Measurements from ENCODE around the gene GPRC5C. TPM values are rescaled to one million over a fixed set of nuclear protein-coding genes. Genes with fewer than 3 reads are reported as not detected.

The GPRC5C gene
- total and polyA plus RNA-seq, 2 of the 13 experiments (the other 11 are each of a cell fraction or from before 2014, with no cell fraction given): 85.6 to 300 TPM

DNA sequence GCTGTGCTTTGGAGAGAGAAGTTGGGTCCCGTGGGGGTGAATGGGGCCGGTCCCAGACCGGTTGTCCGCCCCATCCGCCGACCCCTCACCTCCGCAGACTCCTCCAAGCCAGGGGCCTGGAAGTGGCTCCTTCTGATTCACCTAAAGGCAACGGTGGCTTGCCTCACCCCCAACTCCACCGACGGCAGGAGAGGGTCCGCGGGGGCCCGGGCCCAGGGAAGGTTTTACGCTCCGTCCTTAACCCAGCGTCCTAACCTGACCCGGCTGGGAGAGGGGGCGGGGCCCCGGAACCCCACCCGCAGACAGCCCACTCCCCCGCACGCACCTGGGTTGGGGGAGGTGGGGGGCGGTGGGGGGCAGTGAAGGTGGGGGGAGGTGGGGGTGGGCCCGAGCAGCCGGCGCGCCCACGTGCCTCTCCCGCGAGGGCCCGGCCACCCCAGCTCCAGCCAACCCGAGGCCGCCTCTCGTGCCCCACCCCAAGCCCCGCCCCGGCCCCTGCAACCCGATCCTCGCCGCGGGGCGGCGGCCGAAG is 21.8 kb downstream of the GPRC5C start (continued):
- TF ChIP-seq ZNF232 (CRISPR knock-in tag; IDR thresholded peaks at IDR 0.05; ENCODE audit: borderline replicate concordance) (no peak), ZNF879 (CRISPR knock-in tag; IDR thresholded peaks at IDR 0.05) (0 out of 2 replicates have a peak, but pooled peaks have one; percentile 27), HNRNPK (IDR thresholded peaks at IDR 0.05; ENCODE audit: low read depth, low read length, poor library complexity, severe bottlenecking) (peak; percentile 93), ZNF44 (CRISPR knock-in tag; IDR thresholded peaks at IDR 0.05) (no peak), ZNF557 (CRISPR knock-in tag; IDR thresholded peaks at IDR 0.05) (no peak), AGO1 (IDR thresholded peaks at IDR 0.05; ENCODE audit: low read depth, low read length, poor library complexity, severe bottlenecking) (peak; percentile 49), MXI1 (IDR thresholded peaks at IDR 0.05; ENCODE audit: borderline replicate concordance, low read depth, low read length) (0 out of 3 replicates have a peak, but pooled peaks have one; percentile 63), HES4 (CRISPR knock-in tag; IDR thresholded peaks at IDR 0.05; ENCODE audit: borderline replicate concordance) (no peak), ZSCAN9 (CRISPR knock-in tag; IDR thresholded peaks at IDR 0.05; ENCODE audit: borderline replicate concordance) (no peak), ZNF296 (CRISPR knock-in tag; conservative IDR thresholded peaks at IDR 0.05) (no peak), ZNF343 (CRISPR knock-in tag; IDR thresholded peaks at IDR 0.05) (no peak), ZBTB42 (CRISPR knock-in tag; IDR thresholded peaks at IDR 0.05) (peak; percentile 27; the same call in 1 of the 2 replicates), KAT8 (CRISPR knock-in tag; IDR thresholded peaks at IDR 0.05) (no peak), POLR2A (IDR thresholded peaks at IDR 0.05; ENCODE audit: insufficient read depth in 1 of 2, low read depth in 2 of 2, low read length in 2 of 2) (no peak), JUND (CRISPR knock-in tag; IDR thresholded peaks at IDR 0.05) (no peak), ZNF777 (CRISPR knock-in tag; IDR thresholded peaks at IDR 0.05) (peak; percentile 56), ZNF660 (CRISPR knock-in tag; IDR thresholded peaks at IDR 0.05; ENCODE audit: borderline replicate concordance, low read depth) (no peak), GABPA (IDR thresholded peaks at IDR 0.05; ENCODE audit: low read depth, low read length) (no peak), GABPA (CRISPR knock-in tag; IDR thresholded peaks at IDR 0.05; ENCODE audit: low read depth) (0 out of 2 replicates have a peak, but pooled peaks have one; percentile 20), NR1H2 (CRISPR knock-in tag; IDR thresholded peaks at IDR 0.05; ENCODE audit: borderline replicate concordance, low read depth) (no peak), ZNF589 (CRISPR knock-in tag; conservative IDR thresholded peaks at IDR 0.05) (no peak), ZNF672 (CRISPR knock-in tag; IDR thresholded peaks at IDR 0.05) (no peak), ATF7-NPFF (CRISPR knock-in tag; IDR thresholded peaks at IDR 0.05; ENCODE audit: low read depth) (0 out of 2 replicates have a peak, but pooled peaks have one; percentile 25), ZNF546 (CRISPR knock-in tag; conservative IDR thresholded peaks at IDR 0.05) (no peak)
- TF ChIP-seq, protein P1, sequence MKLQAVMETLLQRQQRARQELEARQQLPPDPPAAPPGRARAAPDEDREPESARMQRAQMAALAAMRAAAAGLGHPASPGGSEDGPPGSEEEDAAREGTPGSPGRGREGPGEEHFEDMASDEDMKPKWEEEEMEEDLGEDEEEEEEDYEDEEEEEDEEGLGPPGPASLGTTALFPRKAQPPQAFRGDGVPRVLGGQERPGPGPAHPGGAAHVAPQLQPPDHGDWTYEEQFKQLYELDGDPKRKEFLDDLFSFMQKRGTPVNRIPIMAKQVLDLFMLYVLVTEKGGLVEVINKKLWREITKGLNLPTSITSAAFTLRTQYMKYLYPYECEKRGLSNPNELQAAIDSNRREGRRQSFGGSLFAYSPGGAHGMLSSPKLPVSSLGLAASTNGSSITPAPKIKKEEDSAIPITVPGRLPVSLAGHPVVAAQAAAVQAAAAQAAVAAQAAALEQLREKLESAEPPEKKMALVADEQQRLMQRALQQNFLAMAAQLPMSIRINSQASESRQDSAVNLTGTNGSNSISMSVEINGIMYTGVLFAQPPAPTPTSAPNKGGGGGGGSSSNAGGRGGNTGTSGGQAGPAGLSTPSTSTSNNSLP (IDR thresholded peaks at IDR 0.05; ENCODE audit: low read depth, low read length): no peak
- TF ChIP-seq, protein P2, sequence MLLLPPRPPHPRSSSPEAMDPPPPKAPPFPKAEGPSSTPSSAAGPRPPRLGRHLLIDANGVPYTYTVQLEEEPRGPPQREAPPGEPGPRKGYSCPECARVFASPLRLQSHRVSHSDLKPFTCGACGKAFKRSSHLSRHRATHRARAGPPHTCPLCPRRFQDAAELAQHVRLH (CRISPR knock-in tag; IDR thresholded peaks at IDR 0.05; ENCODE audit: borderline replicate concordance, low read depth): no peak
- TF ChIP-seq, protein P3, sequence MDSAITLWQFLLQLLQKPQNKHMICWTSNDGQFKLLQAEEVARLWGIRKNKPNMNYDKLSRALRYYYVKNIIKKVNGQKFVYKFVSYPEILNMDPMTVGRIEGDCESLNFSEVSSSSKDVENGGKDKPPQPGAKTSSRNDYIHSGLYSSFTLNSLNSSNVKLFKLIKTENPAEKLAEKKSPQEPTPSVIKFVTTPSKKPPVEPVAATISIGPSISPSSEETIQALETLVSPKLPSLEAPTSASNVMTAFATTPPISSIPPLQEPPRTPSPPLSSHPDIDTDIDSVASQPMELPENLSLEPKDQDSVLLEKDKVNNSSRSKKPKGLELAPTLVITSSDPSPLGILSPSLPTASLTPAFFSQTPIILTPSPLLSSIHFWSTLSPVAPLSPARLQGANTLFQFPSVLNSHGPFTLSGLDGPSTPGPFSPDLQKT (CRISPR knock-in tag; IDR thresholded peaks at IDR 0.05; ENCODE audit: borderline replicate concordance): no peak
- TF ChIP-seq, protein P4, sequence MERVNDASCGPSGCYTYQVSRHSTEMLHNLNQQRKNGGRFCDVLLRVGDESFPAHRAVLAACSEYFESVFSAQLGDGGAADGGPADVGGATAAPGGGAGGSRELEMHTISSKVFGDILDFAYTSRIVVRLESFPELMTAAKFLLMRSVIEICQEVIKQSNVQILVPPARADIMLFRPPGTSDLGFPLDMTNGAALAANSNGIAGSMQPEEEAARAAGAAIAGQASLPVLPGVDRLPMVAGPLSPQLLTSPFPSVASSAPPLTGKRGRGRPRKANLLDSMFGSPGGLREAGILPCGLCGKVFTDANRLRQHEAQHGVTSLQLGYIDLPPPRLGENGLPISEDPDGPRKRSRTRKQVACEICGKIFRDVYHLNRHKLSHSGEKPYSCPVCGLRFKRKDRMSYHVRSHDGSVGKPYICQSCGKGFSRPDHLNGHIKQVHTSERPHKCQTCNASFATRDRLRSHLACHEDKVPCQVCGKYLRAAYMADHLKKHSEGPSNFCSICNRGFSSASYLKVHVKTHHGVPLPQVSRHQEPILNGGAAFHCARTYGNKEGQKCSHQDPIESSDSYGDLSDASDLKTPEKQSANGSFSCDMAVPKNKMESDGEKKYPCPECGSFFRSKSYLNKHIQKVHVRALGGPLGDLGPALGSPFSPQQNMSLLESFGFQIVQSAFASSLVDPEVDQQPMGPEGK (CRISPR knock-in tag; IDR thresholded peaks at IDR 0.05): 0 out of 2 replicates have a peak, but pooled peaks have one; percentile 14

Measured in HepG2 (cell line).